Measurements from ENCODE around the gene STX3. TPM values are rescaled to one million over a fixed set of nuclear protein-coding genes. Genes with fewer than 3 reads are reported as not detected.

The STX3 gene
- total RNA-seq, 1 donor from 2014 or later, result 8.4 TPM

DNA sequence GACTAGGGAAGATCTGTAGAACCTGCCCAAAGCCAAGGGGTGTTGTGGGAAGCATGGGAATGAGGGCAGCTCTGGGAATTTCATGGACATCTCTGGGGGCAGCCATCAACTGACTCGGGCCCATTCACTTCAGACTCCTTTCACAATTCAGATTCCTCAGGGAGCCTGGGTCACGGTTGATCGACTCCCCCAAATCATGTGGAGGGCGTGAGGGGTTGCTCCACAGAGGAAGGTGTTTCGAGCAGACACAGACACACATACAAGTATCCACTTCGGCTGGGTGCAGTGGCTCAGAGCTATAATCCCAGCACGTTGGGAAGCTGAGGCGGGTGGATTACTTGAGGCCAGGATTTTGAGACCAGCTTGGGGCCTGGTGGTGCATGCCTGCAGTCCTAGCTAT is 15.7 kb downstream of the STX3 start:
- Histone ChIP-seq H3K9me3 (replicated peaks) (no peaks in the 10 kb centered on the region), H3K4me1 (peaks cover 78% of the 10 kb centered on the region), H3K4me3 (no peak overlapping the region), H3K27me3 (ENCODE audit: low read depth) (no peaks in the 10 kb centered on the region), H3K27ac (replicated peaks) (peak overlapping the region; percentile 67), H3K36me3 (peaks cover 28% of the 10 kb centered on the region)
- TF ChIP-seq, protein P1, sequence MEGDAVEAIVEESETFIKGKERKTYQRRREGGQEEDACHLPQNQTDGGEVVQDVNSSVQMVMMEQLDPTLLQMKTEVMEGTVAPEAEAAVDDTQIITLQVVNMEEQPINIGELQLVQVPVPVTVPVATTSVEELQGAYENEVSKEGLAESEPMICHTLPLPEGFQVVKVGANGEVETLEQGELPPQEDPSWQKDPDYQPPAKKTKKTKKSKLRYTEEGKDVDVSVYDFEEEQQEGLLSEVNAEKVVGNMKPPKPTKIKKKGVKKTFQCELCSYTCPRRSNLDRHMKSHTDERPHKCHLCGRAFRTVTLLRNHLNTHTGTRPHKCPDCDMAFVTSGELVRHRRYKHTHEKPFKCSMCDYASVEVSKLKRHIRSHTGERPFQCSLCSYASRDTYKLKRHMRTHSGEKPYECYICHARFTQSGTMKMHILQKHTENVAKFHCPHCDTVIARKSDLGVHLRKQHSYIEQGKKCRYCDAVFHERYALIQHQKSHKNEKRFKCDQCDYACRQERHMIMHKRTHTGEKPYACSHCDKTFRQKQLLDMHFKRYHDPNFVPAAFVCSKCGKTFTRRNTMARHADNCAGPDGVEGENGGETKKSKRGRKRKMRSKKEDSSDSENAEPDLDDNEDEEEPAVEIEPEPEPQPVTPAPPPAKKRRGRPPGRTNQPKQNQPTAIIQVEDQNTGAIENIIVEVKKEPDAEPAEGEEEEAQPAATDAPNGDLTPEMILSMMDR (IDR thresholded peaks at IDR 0.05; ENCODE audit: borderline replicate concordance), result no peak
- no peak for DNase-seq
- intact Hi-C loops (cut with micrococcal nuclease), result no loop called here

DNA sequence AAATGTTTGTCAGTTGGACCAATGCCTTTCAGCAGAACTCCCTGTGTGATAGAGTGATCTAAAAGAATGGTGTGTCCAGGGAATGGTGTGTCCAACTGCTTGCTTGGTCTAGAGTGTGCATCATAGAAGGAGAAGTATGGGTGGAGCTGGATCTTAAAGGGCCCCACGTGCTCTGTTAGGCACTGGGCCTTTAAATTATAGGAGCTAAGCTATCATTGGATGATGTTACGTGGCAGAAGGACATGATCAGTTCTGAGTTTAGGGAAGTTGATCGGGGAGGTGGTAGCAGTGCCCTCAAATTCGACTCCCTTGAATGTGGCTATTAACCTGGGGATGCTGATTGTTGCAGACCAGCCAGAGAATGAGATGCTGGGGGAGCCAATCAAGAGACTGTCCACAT is 16.4 kb downstream of the STX3 start:
- intact Hi-C loops (cut with micrococcal nuclease), result no loop called here
- Histone ChIP-seq H3K36me3 (peaks cover 30% of the 10 kb centered on the region), H3K9me3 (replicated peaks) (no peaks in the 10 kb centered on the region), H3K4me3 (no peak overlapping the region), H3K27ac (replicated peaks) (peak overlapping the region; percentile 87), H3K27me3 (ENCODE audit: low read depth) (no peaks in the 10 kb centered on the region), H3K4me1 (peaks cover 75% of the 10 kb centered on the region)
- no peak for DNase-seq
- TF ChIP-seq, protein P1 (IDR thresholded peaks at IDR 0.05; ENCODE audit: borderline replicate concordance), result no peak

DNA sequence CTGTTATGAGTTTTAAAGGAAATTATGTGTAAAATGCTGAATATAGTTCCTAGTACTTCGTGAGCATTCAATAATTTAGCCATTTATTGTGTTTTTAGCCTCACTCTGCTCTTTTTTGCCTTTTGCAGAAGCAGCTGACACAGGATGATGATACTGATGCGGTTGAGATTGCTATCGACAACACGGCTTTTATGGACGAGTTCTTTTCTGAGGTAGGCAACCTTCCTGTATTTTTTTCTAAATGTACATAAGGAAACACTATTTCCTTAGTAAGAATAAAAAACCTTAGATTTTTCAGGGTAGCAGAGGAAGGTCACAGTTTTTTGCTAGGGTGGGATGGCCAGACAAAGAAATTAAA is 17.9 kb downstream of the STX3 start:
- Histone ChIP-seq H3K9me3 (replicated peaks) (no peaks in the 10 kb centered on the region), H3K4me3 (no peak overlapping the region), H3K27me3 (ENCODE audit: low read depth) (no peaks in the 10 kb centered on the region), H3K4me1 (peaks cover 74% of the 10 kb centered on the region), H3K27ac (replicated peaks) (peak overlapping the region; percentile 87), H3K36me3 (peaks cover 30% of the 10 kb centered on the region)
- DNase-seq, result no peak
- intact Hi-C loops (cut with micrococcal nuclease), result no loop called here
- TF ChIP-seq, protein P1 (IDR thresholded peaks at IDR 0.05; ENCODE audit: borderline replicate concordance), result no peak

DNA sequence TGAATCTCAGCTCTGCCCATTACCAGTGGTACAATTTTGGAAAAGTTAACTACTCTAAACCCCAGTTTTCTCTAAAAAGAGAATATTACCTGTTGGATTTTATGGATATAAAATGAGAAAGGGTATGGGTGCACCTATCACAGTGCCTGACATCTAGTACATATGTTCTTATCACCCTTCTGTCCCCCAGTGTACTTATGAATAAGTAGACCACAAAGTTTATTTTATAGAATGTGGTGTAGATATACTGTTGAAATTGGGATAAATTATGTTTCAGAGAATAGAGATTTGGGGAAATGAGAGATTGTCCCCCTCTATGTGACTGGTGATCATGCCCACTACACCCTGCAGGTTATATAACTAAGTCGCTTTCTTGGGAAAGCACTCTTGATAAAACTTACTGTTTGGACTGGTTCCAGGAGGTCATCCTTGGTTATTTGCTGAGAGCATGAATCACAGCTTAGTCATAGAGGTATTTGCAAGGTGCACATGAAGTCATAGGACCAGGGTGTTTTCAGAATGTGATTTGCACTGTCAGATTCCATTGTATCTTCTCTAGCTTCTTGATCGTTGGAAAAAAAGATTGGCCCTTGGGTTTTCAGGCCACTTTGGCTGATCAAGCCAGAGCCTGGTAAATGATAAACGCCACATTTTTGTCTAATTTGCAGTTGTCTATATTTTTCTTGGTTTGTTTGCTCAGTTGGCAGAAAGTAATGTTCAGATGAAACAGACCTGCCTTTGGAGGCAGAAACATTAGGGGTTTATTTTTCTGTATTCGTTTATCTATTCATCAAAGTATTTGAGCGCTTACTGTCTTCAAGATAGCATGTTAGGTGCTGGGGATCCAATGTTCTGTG is 21.3 kb downstream of the STX3 start:
- no peak for DNase-seq
- TF ChIP-seq, protein P1 (IDR thresholded peaks at IDR 0.05; ENCODE audit: borderline replicate concordance), result no peak
- peaks cover 30% of the 10 kb centered on the region for H3K36me3 ChIP-seq
- no peaks in the 10 kb centered on the region for H3K9me3 ChIP-seq (replicated peaks)
- intact Hi-C loops (cut with micrococcal nuclease), result no loop called here
- H3K27me3 ChIP-seq (ENCODE audit: low read depth), result no peaks in the 10 kb centered on the region
- H3K27ac ChIP-seq (replicated peaks), result no peak overlapping the region
- no peak overlapping the region for H3K4me3 ChIP-seq
- H3K4me1 ChIP-seq, result peaks cover 46% of the 10 kb centered on the region

DNA sequence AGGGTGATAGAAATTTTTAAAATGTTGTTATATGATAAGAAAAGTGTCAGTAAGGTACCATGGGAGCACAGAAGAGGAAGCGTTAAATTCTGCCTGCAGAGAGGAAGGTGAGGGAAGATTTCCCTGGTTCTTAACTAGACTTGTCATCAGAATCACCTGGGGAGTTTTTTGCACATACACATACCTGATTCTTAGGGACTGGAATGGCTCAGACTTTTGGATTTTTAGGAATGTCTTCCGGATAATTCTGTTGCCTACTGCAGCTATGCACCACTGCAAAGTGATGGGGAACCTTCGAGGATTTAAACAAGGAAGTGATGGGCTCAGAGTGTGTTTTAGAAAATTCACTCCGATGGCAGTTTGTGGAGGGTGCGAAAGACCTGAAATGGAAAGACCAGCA is 21.9 kb downstream of the STX3 start:
- Histone ChIP-seq H3K4me3 (no peak overlapping the region), H3K4me1 (peaks cover 39% of the 10 kb centered on the region), H3K27me3 (ENCODE audit: low read depth) (no peaks in the 10 kb centered on the region), H3K9me3 (replicated peaks) (no peaks in the 10 kb centered on the region), H3K36me3 (peaks cover 30% of the 10 kb centered on the region), H3K27ac (replicated peaks) (no peak overlapping the region)
- intact Hi-C loops (cut with micrococcal nuclease), result no loop called here
- TF ChIP-seq, protein P1 (IDR thresholded peaks at IDR 0.05; ENCODE audit: borderline replicate concordance), result no peak
- no peak for DNase-seq

Measured in left ventricle myocardium inferior (tissue), 1 donor.